Measurements from ENCODE around the gene MORN5.
"Not testable (repeated sequence)": the region's sequence is repeated elsewhere in the genome, so short reads cannot be mapped to it uniquely, and the experiment has no call there.

MORN5 gene

GRCh38 chr9:122159026-122159924 is at the start of gene MORN5, which contains the start of gene NDUFA8:
Gene MORN5, plus strand, starts transcription at chr9:122159908. Its CDS starts 65 bp downstream, at chr9:122159973.
Gene NDUFA8, minus strand, starts transcription at chr9:122159779. Its CDS starts 102 bp downstream, at chr9:122159677.
- DNase-seq (ENCODE audit: low spot score) = peak; percentile 98

DNA sequence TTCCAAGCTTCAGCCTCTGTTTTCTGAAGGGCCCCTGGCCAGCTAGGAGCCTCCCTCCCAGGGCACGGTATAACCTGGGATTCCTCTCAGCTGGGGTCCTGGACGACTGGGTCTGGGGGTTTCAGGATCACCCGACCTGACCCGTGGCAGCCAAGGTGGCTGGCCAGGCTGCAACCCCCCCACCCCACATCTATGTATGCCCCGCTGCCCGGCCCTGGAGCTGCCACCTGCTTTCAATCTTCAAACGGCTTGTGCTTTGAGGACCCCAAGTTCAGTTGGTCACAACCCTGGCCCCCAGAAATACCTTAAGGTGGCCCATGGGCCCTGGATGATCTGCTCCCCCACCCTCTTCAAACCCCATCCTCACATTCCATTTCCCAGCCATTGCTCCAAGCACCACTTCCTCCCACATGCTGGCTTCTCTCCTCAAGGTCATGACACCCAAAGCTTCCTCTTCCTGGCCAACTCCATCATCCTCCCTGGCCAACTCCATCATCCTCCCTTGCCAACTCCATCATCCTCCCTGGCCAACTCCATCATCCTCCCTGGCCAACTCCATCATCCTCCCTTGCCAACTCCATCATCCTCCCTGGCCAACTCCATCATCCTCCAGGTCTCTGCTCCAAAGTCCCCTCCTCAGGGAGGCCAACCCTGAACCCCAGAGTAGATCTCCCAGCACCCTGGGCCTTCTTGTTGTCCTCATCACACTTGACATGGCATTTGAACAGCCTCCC is 49.4 kb upstream of the MORN5 start:
- DNase-seq (ENCODE audit: low spot score) = no peak

DNA sequence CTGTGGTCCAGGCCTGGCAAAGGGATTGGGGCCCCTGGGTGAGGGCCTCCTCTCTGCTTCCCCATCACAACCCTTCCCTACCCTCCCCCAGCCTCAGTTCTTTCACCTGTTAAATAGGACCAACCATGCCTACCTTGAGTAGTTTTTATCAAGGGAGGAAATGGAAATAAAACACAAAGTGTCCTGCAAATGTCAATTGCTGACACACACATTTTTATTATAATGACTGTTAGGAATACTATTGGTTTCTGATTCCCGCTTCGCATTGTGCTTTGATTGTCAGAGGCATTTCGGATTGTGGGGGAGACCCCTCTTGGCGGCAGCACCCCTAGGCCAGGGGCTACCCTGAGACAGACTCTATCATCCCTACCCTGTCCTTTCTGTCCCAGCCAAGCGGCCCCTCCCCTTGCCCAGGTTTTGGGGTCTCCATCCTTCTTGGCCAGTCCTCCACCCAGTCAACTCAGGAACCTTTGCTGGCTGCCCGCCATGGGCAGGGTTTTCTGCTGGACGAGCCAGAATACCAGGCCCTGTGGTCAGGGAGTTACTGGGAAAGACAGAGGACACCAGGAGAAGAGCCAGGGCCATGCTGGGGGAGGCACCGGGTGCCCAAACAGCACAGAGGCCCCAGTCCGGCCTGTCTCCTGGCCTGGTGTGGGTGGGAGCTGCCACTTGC is 48.2 kb upstream of the MORN5 start:
- DNase-seq (ENCODE audit: low spot score) = no peak

DNA sequence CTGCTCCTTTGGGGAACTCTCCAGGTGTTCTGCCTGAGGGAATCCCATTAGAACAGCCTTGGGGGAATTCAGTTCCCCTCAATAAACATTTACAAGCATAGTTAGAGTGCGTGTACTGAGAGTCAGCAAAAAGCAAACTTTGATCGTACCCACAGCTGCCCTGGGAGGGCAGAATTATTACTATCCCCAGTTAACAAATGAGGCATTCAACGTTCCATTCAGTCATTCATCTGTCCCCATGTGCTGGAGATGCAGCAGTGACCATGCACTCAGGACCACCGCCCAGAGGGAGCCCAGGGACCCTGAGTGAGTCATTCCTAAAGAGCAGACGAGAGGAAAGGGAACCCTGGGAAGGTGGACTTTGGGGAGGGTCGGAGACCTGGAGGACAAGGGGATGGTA is 47.5 kb upstream of the MORN5 start:
- DNase-seq (ENCODE audit: low spot score) = no peak

DNA sequence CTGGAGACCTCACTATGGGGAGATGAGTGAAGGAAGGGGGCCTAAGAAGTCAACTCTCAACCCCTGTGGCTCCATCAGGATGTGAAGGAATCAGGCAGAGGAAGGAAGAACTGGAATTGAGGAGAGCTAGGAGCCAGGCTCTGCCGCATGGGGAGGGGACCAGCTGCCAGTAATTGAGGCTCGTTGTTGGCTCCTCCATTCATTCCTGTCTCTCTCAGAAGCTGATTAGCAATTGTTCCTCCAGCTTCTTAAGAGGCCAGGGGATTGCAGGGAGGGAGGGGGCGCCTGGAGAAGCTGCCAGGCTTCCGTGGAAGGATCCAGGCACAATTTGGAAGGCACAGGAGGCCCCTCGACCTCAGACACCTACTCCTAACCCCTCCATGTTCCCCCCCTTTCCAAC is 46.1 kb upstream of the MORN5 start:
- no peak for DNase-seq (ENCODE audit: low spot score)

DNA sequence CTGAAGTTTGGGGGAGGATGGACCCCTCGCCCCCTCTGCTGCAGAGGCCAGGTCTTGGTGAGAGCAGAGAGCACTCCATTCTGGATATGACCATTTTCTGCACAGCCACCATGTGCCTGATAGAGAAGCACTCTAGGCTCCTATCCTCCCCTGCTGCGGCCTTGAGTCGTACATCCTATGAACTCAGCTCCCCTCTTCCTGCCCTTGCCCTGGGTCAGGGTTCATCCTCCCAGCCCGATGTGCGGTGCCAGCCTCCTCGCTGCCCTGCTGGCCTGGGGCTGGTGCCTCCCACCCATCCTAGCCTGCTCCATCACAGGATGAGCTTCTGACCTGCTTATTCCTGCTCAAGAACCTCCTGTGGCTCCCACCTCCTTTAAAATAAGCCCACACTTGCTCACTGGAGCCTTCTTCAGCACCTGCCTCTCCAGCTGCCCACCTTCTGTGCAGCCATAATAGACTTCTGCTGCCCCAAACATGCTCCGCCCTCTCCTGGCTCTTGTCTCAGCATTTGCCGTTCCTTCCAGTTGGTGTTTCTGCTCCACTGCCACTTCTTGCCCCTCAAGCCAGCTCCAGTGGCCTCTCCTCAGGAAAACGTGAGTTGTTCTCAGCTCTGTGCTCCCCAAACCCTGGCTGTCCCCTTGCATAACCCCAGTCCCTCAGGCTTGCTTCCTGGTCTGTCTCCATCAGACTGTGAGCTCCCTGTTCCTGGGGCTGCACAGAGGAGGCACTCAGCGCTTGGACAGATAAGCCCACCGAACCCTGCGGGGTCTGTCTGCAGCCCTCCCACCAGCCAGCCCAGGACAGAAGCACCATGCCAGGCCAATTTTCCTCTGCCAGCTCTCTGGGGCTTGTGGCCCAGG is 44.3 kb upstream of the MORN5 start:
- DNase-seq (ENCODE audit: low spot score) = no peak

DNA sequence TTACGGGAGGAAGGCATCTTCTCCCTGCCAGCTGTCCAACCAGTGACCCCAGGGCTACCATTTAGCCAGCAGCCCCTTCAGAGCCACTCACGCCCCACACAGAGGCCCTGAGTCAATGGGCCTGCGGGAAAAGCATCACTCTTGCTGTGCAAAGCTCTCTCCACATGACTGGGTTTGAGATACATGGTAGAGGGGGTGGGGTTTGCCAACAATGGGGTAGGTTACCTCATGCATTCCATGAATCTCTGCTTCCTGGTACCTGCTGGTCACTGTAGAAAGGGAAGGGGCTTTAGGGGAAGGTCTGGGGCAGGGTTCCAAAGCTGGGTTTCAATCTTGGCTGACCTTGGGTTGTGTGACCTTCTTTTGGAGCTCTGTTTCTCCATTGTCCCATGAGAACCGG is 43.7 kb upstream of the MORN5 start:
- DNase-seq (ENCODE audit: low spot score) = no peak

GRCh38 chr9:122116448-122117173 is 43.1 kb upstream of the MORN5 start:
- DNase-seq (ENCODE audit: low spot score) = no peak

- DNase-seq (ENCODE audit: low spot score) = not testable (repeated sequence)
These were observed 42.5 kb upstream of the MORN5 start for GRCh38 chr9:122117241-122117640.

DNA sequence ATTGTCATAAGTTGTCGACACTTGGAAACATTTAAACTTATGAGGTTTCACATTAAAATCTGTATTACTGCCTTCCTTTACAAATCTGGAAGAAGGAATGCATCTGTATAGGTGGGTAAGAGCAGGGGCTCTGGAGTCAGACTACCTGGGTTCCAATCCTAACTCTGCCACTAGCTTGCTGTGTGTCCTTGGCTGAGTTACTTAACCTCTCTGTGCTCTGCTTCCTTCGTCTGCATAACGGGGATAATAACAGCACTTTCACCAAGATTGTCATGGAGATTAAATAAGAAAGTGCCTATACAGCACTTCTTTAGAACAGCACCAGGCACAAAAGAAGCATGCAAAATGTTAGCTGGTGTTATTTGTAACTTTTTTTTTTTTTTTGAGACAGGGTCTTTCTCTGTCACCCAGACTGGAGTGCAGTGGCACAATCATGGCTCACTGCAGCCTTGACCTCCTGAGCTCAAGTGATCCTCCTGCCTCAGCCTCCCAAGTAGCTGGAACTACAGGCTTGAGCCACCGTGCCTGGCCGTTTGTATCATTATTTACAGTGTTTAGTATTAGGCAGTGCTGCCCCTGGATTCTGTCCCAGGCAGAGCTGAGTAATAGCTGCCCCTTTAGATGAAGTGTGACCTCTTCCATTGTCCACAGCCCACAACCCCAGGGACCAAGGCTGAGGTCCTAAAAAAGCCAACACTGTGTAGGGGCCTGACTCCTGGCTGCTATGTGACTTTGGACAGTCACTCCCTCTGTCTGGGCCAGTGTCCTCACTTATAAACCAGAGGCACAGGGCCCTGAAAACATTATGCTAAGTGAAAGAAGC is 41.2 kb upstream of the MORN5 start:
- DNase-seq (ENCODE audit: low spot score) = no peak

DNA sequence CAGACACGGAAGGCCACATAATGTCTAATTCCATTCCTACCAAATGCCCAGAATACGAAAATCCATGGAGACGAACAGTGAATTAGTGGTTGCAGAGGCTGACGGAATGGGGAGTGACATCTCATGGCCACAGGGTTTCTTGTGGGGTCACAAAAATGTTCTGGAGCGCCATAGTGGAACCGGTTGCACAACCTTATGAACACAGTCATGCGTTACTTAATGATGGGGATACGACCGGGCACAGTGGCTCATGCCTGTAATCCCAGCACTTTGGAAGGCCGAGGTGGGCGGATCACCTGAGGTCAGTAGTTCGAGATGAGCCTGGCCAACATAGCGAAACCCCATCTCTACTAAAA is 40.6 kb upstream of the MORN5 start:
- no peak for DNase-seq (ENCODE audit: low spot score)

DNA sequence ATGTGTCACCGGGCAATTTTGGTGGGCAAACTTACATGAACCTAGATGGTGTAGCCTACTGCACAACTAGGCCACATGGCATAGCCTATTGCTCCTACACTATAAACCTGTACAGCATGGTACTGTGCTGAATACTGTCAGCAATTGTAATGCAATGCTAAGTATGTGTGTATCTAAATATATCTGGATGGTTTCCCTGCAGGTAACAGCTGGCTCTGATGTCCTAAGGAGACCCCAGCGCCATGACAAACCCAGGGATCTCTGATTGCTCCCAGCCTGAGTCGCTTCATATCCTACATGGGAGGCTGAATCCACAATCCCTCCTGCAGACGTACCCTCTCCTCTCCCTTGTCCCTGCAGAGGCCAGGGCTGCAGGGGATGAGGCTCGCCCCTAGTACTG is 40.0 kb upstream of the MORN5 start:
- DNase-seq (ENCODE audit: low spot score) = no peak

- DNase-seq (ENCODE audit: low spot score) = no peak
These were observed 39.2 kb upstream of the MORN5 start for GRCh38 chr9:122120316-122121071.

DNA sequence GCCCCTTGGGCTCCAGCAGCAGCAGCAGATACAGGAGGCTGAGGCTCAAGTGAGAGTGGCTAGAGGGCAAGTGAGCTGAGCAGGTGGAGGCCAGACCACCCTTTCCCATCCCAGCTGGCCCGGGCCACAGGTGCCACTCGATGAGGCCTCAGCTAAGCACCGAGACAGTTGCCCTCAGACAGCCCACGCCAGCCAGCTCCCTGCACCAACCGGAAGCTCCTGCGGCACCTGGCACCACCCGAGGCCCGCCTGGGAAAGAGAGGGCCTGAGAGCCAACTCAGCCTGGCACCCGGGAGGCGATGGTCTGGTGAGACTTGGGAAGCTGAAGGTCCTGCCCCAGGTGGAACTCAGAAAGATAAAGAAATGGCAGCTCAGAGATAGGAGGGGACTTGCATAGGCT is 38.3 kb upstream of the MORN5 start:
- no peak for DNase-seq (ENCODE audit: low spot score)

- DNase-seq (ENCODE audit: low spot score) = no peak
These were observed 37.8 kb upstream of the MORN5 start for GRCh38 chr9:122121931-122122330.

DNA sequence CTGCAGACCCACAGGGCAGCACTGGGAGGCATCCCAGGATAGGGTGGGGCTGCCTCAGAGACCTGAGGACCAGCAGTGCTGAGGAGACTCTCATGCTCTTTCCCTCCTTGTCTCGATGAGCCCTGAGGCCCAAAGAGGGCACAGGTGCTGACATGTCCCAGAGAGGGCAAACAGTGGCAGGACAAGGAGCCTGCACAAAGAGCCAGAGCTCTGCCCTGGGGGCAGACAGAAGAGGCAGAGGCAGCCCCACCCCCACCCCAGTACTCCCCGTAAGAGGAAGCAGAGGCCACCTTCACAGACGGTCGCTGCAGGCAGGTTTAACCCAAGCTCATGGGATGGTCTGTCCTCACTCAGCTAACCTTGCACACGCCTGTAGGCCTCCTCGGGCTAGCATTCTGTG is 37.2 kb upstream of the MORN5 start:
- no peak for DNase-seq (ENCODE audit: low spot score)

- DNase-seq (ENCODE audit: low spot score) = peak; percentile 87
These were observed 36.6 kb upstream of the MORN5 start for GRCh38 chr9:122122903-122123632.

DNA sequence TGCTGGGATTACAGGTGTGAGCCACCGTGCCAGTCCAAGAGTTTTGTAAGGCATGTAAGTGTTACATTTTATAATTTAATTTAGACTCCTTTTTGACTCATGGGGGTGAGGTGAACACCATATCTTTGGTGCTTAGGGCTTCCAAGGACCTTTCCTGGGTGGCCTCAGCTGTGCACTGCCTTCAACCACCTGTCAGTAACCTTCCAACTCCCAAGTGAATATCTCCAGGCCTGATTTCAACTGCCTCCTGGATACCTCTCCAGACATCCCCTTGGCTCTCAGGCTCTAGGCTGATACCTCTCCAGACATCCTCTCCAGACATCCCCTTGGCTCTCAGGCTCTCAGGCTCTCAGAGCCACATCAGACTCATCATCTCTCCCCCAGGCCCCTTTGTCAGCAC is 35.7 kb upstream of the MORN5 start:
- DNase-seq (ENCODE audit: low spot score) = no peak

DNA sequence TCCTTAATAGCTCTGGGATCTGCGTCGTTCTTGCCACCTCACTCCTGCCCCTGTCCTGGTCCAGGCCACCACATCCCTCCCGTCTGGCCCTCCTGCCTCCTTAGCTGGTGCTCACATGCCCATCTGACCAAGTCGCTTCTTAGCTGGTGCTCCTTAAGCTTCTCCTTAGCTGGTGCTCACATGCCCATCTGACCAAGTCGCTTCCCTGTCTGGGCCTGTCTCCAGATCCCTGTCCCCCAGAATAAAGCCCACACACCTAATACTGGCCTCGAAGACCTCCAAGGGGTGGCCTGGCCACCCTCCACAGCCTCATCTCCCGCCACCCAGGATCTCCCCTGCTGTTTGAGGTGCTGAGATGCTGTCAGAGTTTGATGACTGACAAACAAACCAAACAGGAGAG is 35.2 kb upstream of the MORN5 start:
- no peak for DNase-seq (ENCODE audit: low spot score)
